Stomach smooth muscle (tissue), 2 donors: Measurements from ENCODE around the gene TGM3.

Experiments used
- H3K27ac ChIP-seq: one replicate; pipeline ENCODE4 v1.7.0; 2013; ENCODE audit warnings: mild to moderate bottlenecking, low read length, inconsistent platforms
- H3K27me3 ChIP-seq, 2 donors: one replicate each; pipeline ENCODE4 v1.7.0; 2013; ENCODE audit warnings: low read length in 2 of 2; ENCODE audit not compliant: insufficient read depth in 2 of 2, control insufficient read depth in 1 of 2
- H3K36me3 ChIP-seq, 2 donors: one replicate each; pipeline ENCODE4 v1.7.0; 2013; ENCODE audit warnings: low read length in 2 of 2; ENCODE audit not compliant: control insufficient read depth in 2 of 2, insufficient read depth in 2 of 2
- H3K4me1 ChIP-seq: one replicate; pipeline ENCODE4 v1.7.0; 2013; ENCODE audit warnings: low read length; ENCODE audit not compliant: control insufficient read depth, insufficient read depth
- H3K4me3 ChIP-seq, 2 donors: one replicate each; pipeline ENCODE4 v1.7.0; 2013; ENCODE audit warnings: low read length in 2 of 2
- H3K9ac ChIP-seq, 2 donors: one replicate each; pipeline ENCODE4 v1.7.0; 2013; ENCODE audit warnings: low read length in 2 of 2, mild to moderate bottlenecking in 1 of 2
- H3K9me3 ChIP-seq, 2 donors: one replicate each; pipeline ENCODE4 v1.7.0; 2013; ENCODE audit warnings: low read length in 2 of 2; ENCODE audit not compliant: control insufficient read depth in 2 of 2
- donor health status: healthy.
- donor health status: Pancreatic carcinoma.

Gene TGM3

GRCh38 chr20:2283706-2284423, 11.9 kb upstream of the TGM3 start:
- Histone ChIP-seq H3K4me3 (no peak overlapping the region), H3K27me3 (no peaks in the 10 kb centered on the region), H3K4me1 (no peaks in the 10 kb centered on the region), H3K9ac (no peak overlapping the region), H3K27ac (no peak overlapping the region), H3K36me3 (no peaks in the 10 kb centered on the region), H3K9me3 (peaks cover 0 to 5% of the 10 kb centered on the region in 2 donors)

GRCh38 chr20:2285193-2285592, 10.6 kb upstream of the TGM3 start:
- Histone ChIP-seq H3K9me3 (peaks cover 0 to 5% of the 10 kb centered on the region in 2 donors), H3K27ac (no peak overlapping the region), H3K4me1 (no peaks in the 10 kb centered on the region), H3K27me3 (peaks cover 0 to 3% of the 10 kb centered on the region in 2 donors), H3K9ac (no peak overlapping the region), H3K4me3 (no peak overlapping the region), H3K36me3 (no peaks in the 10 kb centered on the region)

GRCh38 chr20:2285613-2286012, 10.2 kb upstream of the TGM3 start:
- peaks cover 0 to 2% of the 10 kb centered on the region in 2 donors for H3K9me3 ChIP-seq
- peaks cover 0 to 5% of the 10 kb centered on the region in 2 donors for H3K27me3 ChIP-seq
- H3K36me3 ChIP-seq, result no peaks in the 10 kb centered on the region
- no peak overlapping the region for H3K4me3 ChIP-seq
- H3K4me1 ChIP-seq, result no peaks in the 10 kb centered on the region
- no peak overlapping the region for H3K9ac ChIP-seq
- H3K27ac ChIP-seq, result no peak overlapping the region

- Histone ChIP-seq H3K4me3 (no peak overlapping the region), H3K36me3 (no peaks in the 10 kb centered on the region), H3K4me1 (no peaks in the 10 kb centered on the region), H3K27ac (no peak overlapping the region), H3K27me3 (peaks cover 0 to 8% of the 10 kb centered on the region in 2 donors), H3K9me3 (no peaks in the 10 kb centered on the region), H3K9ac (no peak overlapping the region)
Measured at GRCh38 chr20:2287504-2287903, 8.3 kb upstream of the TGM3 start.

- Histone ChIP-seq H3K4me1 (no peaks in the 10 kb centered on the region), H3K36me3 (no peaks in the 10 kb centered on the region), H3K9me3 (no peaks in the 10 kb centered on the region), H3K27me3 (peaks cover 0 to 8% of the 10 kb centered on the region in 2 donors), H3K9ac (no peak overlapping the region), H3K27ac (no peak overlapping the region), H3K4me3 (no peak overlapping the region)
Measured at GRCh38 chr20:2289475-2289874, 6.3 kb upstream of the TGM3 start.

GRCh38 chr20:2290486-2290885, 5.3 kb upstream of the TGM3 start:
- Histone ChIP-seq H3K9me3 (no peaks in the 10 kb centered on the region), H3K4me1 (no peaks in the 10 kb centered on the region), H3K27me3 (peaks cover 0 to 8% of the 10 kb centered on the region in 2 donors), H3K4me3 (no peak overlapping the region), H3K27ac (no peak overlapping the region), H3K36me3 (no peaks in the 10 kb centered on the region), H3K9ac (no peak overlapping the region)

GRCh38 chr20:2292416-2293110, 3.2 kb upstream of the TGM3 start:
- H3K4me3 ChIP-seq, result no peak overlapping the region
- peaks cover 0 to 8% of the 10 kb centered on the region in 2 donors for H3K27me3 ChIP-seq
- no peaks in the 10 kb centered on the region for H3K4me1 ChIP-seq
- no peak overlapping the region for H3K9ac ChIP-seq
- H3K9me3 ChIP-seq, result no peaks in the 10 kb centered on the region
- H3K36me3 ChIP-seq, result no peaks in the 10 kb centered on the region
- H3K27ac ChIP-seq, result no peak overlapping the region

GRCh38 chr20:2293486-2293885, 2.3 kb upstream of the TGM3 start:
- H3K9ac ChIP-seq, result no peak overlapping the region
- H3K9me3 ChIP-seq, result no peaks in the 10 kb centered on the region
- H3K4me1 ChIP-seq, result no peaks in the 10 kb centered on the region
- no peak overlapping the region for H3K4me3 ChIP-seq
- peaks cover 0 to 8% of the 10 kb centered on the region in 2 donors for H3K27me3 ChIP-seq
- H3K27ac ChIP-seq, result no peak overlapping the region
- no peaks in the 10 kb centered on the region for H3K36me3 ChIP-seq

- Histone ChIP-seq H3K27me3 (peaks cover 0 to 10% of the 10 kb centered on the region in 2 donors), H3K4me3 (no peak overlapping the region), H3K9me3 (no peaks in the 10 kb centered on the region), H3K9ac (no peak overlapping the region), H3K36me3 (no peaks in the 10 kb centered on the region), H3K4me1 (no peaks in the 10 kb centered on the region), H3K27ac (no peak overlapping the region)
Measured at GRCh38 chr20:2293971-2294370, 1.8 kb upstream of the TGM3 start.

GRCh38 chr20:2295286-2295685, 515 bp upstream of the TGM3 start:
- Histone ChIP-seq H3K36me3 (no peaks in the 10 kb centered on the region), H3K4me3 (no peak overlapping the region), H3K9me3 (no peaks in the 10 kb centered on the region), H3K27me3 (peaks cover 0 to 7% of the 10 kb centered on the region in 2 donors), H3K27ac (no peak overlapping the region), H3K9ac (no peak overlapping the region), H3K4me1 (no peaks in the 10 kb centered on the region)
